ENCODE data around the gene COX17. TPM values are rescaled to one million over a fixed set of nuclear protein-coding genes. Genes with fewer than 3 reads are reported as not detected.
A peak's percentile ranks its signal among the peaks of the same experiment; 100 is the strongest.

COX17 gene
- polyA plus RNA-seq, 2 of the 4 experiments (the other 2 are of a cell fraction): 79.0 to 149 TPM

DNA sequence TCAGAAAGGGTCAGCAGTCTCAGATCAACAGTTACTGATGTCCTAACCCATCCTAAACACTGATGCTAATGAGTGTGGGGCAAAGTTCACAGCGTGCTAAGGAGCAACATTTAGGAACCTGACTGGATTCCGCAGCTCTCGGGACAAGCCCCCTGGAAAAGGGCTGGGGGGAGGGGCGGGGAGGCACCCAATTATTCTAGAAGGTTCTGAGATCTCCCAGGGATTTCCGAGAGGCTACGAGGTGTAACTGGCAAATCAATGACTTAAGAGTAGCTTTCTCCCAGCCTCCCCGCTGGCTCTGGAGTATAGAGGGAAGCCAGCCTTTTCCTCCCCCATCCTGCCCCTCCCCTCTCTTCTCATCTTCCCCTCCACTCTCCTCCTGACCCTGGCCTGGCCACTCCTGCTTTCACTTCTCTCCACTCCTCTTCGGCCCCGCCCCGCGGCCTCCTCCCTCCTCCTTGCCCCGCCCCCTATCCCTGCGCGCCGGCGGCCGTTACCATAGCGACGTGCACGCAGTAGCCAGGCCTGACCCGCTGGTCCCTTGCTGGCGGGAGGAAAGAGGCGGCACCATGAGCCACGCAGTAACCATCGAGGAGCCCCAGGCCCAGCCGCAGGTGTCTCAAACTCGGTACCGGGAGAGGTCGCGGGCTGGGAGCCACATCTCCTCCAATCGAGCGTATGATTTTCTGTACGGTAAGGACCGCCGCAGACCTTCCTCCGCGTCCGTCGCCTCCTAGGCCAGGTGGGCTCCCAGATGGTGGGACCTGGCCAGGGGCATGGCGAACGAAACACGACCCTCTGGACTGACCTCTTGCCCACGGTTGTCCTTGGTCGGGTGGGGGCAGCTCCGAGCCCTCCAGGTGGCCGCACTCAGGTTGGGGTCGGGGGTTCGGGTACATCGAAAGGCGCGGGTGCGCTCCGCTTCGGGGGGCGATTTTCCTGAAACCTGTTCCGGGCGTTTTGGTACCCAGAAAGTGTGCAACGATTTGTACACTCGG lies 25.6 kb upstream of the COX17 start, which contains the start of gene CFAP91:
Gene CFAP91 (plus strand): TSS at position 493 of the 998 bp plus-strand sequence. CDS start 77 bp downstream, at position 570.
- 58% methylated on average over 36 of the region's 59 CpGs for WGBS (ENCODE audit: missing lambda C conversion rate)
- Histone ChIP-seq H3K9me3 (no peaks in the 10 kb centered on the region), H3K4me3 (peak within 1 kb of the TSS; percentile 41), H3K4me2 (peak within 1 kb of the TSS; percentile 84), H3K4me1 (peaks cover 17% of the 10 kb centered on the region), H3K27ac (peak within 1 kb of the TSS; percentile 60 to 79)
- POLR2A ChIA-PET: no interaction called here
- ATAC-seq (peak; percentile 95 to 98), FAIRE-seq (no peak), DNase-seq (ENCODE audit: low read depth in 1 of 2, low spot score in 1 of 2) (peak; percentile 77 to 90)
- CTCF ChIA-PET: no interaction called here
- TF ChIP-seq MAZ (IDR thresholded peaks at IDR 0.05; ENCODE audit: borderline replicate concordance, low read depth, low read length): no peak; the same call in 1 of the 2 replicates
- no peak for TF ChIP-seq RCOR1 (IDR thresholded peaks at IDR 0.05; ENCODE audit: low read depth, low read length)
- peak; percentile 81 for TF ChIP-seq MAX (IDR thresholded peaks at IDR 0.05)
- peak; percentile 87 for TF ChIP-seq E2F6 (IDR thresholded peaks at IDR 0.05; ENCODE audit: borderline replicate concordance, low read depth)
- no peak for TF ChIP-seq RNF2 (IDR thresholded peaks at IDR 0.05; ENCODE audit: borderline replicate concordance, low read depth)
- no peak for TF ChIP-seq EP300 (IDR thresholded peaks at IDR 0.05)

DNA sequence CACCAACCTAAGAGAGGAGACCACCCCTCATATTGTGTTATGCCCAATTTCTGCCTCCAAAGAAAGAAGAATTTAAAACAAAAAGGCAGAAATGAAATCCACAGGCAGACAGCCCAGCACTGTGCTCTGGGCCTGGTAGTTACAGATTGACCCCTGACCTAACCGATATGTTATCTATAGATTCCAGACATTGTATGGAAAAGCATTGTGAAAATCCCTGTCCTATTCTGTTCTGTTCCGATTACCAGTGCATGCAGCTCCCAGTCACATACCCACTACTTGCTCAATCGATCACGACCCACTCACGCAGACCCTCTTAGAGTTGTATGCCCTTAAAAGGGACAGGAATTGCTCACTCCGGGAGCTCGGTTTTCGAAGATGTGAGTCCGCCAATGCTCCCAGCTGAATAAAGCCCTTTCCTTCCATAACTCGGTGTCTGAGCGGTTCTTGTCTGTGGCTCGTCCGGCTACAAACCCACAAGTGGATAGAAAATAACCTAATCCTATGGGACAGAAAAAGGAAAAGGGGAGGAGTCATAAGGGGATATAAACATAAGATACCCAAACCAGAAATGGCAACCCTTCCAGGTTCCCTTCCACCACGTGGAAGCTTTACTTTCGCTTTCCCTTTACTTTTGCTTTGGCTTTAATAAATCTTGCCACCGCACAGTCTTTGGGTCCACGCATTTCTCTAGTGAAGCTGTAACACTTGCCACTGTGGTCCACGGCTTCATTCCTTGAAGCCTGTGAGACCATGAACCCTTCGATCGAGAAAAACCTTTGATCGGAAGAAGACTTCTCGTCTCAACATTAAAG lies 23.9 kb upstream of the COX17 start:
- no peak for FAIRE-seq
- Histone ChIP-seq H3K4me2 (no peak overlapping the region), H3K4me1 (peaks cover 17% of the 10 kb centered on the region), H3K4me3 (no peak overlapping the region), H3K9me3 (no peaks in the 10 kb centered on the region), H3K27ac (no peak overlapping the region)
- DNase-seq (ENCODE audit: low read depth in 1 of 2, low spot score in 1 of 2): no peak
- ATAC-seq: no peak
- CTCF ChIA-PET: interaction anchor here (1.9 kb wide), 1 partner anchor 11 kb away, joined by 11 read pairs; no protein-coding TSS in a partner anchor
- POLR2A ChIA-PET: no interaction called here
- TF ChIP-seq MAZ (IDR thresholded peaks at IDR 0.05; ENCODE audit: borderline replicate concordance, low read depth, low read length) (no peak), HOXA7 (CRISPR knock-in tag; IDR thresholded peaks at IDR 0.05) (no peak), BHLHE40 (IDR thresholded peaks at IDR 0.05; ENCODE audit: low read depth, low read length) (no peak), CHD2 (IDR thresholded peaks at IDR 0.05; ENCODE audit: low read length, partially characterized antibody) (no peak), RAD21 (conservative IDR thresholded peaks at IDR 0.05 in 1 of 2, IDR thresholded peaks at IDR 0.05 in 1 of 2) (no peak)
- WGBS (ENCODE audit: missing lambda C conversion rate): 91% methylated on average over 22 of the region's 22 CpGs

GRCh38 chr3:119700269-119700919 lies 23.2 kb upstream of the COX17 start:
- Histone ChIP-seq H3K4me2 (no peak overlapping the region), H3K27ac (no peak overlapping the region), H3K4me1 (peaks cover 17% of the 10 kb centered on the region), H3K4me3 (no peak overlapping the region), H3K9me3 (no peaks in the 10 kb centered on the region)
- CTCF ChIA-PET: interaction anchor here (1.9 kb wide), 1 partner anchor 10 kb away, joined by 11 read pairs; no protein-coding TSS in a partner anchor
- POLR2A ChIA-PET: no interaction called here
- no peak for ATAC-seq
- FAIRE-seq: no peak
- WGBS (ENCODE audit: missing lambda C conversion rate): 90% methylated on average over 4 of the region's 4 CpGs
- peak in 1 of 2 experiments; percentile 69 for DNase-seq (ENCODE audit: low read depth in 1 of 2, low spot score in 1 of 2)
- no peak for TF ChIP-seq FOSL2 (IDR thresholded peaks at IDR 0.05)
- TF ChIP-seq FOSL2 (CRISPR knock-in tag; IDR thresholded peaks at IDR 0.05): peak; percentile 69
- no peak for TF ChIP-seq EP300 (IDR thresholded peaks at IDR 0.05)
- TF ChIP-seq BCL3 (IDR thresholded peaks at IDR 0.05): no peak
- TF ChIP-seq ESRRA (IDR thresholded peaks at IDR 0.05; ENCODE audit: borderline replicate concordance, low read length): no peak
- TF ChIP-seq HEYL (CRISPR knock-in tag; IDR thresholded peaks at IDR 0.05): no peak
